ENCODE data around the gene FZD2. TPM values are rescaled to one million over a fixed set of nuclear protein-coding genes. Genes with fewer than 3 reads are reported as not detected.

FZD2 gene
- total and polyA plus RNA-seq, 2 of the 4 experiments (the other 2 are of a cell fraction), result 21.3 to 130 TPM

DNA sequence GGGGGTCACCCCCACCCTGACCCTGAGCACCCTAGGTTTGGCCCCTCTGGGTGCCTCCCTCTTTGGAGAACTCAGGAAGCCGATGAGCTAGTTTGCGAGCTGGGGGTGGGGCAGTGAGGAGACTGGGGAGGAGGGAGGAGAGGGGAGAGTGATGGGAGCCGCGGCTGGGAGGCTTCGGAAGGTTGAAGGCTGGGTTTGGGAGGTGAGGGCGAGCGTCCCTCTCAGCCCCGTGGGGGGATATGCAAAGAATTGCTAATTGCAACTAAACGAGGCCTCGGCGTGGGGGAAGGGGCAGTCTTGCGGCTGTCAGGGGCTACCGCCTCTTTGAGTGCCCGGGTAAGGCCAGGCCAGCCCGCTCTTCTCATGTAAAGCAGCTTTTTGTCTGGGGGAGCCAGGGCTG is 17.6 kb upstream of the FZD2 start:
- Histone ChIP-seq H3K79me1 (ENCODE audit: low read depth in 1 of 2, low read length in 2 of 2) (peaks cover 10 to 40% of the 10 kb centered on the region in 2 experiments), H3K36me3 (ENCODE audit: control insufficient read depth, insufficient read depth, low read length) (no peaks in the 10 kb centered on the region), H3K9me3 (ENCODE audit: control insufficient read depth, insufficient read depth, low read length) (no peaks in the 10 kb centered on the region), H3K27me3 (ENCODE audit: control insufficient read depth, insufficient read depth, low read length) (no peaks in the 10 kb centered on the region), H4K8ac (ENCODE audit: low read depth in 2 of 2, low read length in 2 of 2) (no peak overlapping the region; a peak in 1 of 4 replicates), H3K4me2 (ENCODE audit: low read depth, low read length) (no peak overlapping the region), H4K5ac (ENCODE audit: low read depth, low read length) (no peak overlapping the region; the same call in 1 of the 2 replicates), H3K27ac (ENCODE audit: insufficient read depth, low read length) (no peak overlapping the region), H2BK20ac (ENCODE audit: low read depth, low read length) (peak overlapping the region; percentile 57; the same call in 1 of the 2 replicates), H3K56ac (ENCODE audit: extremely low read depth, insufficient read depth, low read length) (no peak overlapping the region), H2AFZ (replicated peaks; ENCODE audit: low read length, poor library complexity) (peak overlapping the region; percentile 68), H3K23ac (ENCODE audit: low read depth, low read length) (no peak overlapping the region), H3K9me1 (ENCODE audit: insufficient read depth, low read length) (peaks cover 27% of the 10 kb centered on the region), H4K20me1 (ENCODE audit: insufficient read depth, low read length) (no peaks in the 10 kb centered on the region), H2BK15ac (ENCODE audit: low read depth, low read length) (no peak overlapping the region), H3K9ac (ENCODE audit: low read depth, low read length) (no peak overlapping the region), H2BK120ac (ENCODE audit: low read depth, low read length) (peak overlapping the region; percentile 99), H3K4me1 (ENCODE audit: control insufficient read depth, insufficient read depth, low read length) (peaks cover 36% of the 10 kb centered on the region), H4K91ac (ENCODE audit: insufficient read depth, low read depth, low read length) (peak overlapping the region; percentile 57; the same call in 1 of the 2 replicates), H2BK5ac (ENCODE audit: low read depth, low read length, poor library complexity, severe bottlenecking) (no peak overlapping the region), H3K4ac (ENCODE audit: low read depth, low read length) (peak overlapping the region; percentile 85), H2AK9ac (replicated peaks; ENCODE audit: low read depth, low read length, poor library complexity) (peak overlapping the region; percentile 87), H3K4me3 (ENCODE audit: insufficient read depth, low read depth, low read length) (no peak overlapping the region), H2AK5ac (ENCODE audit: low read depth, low read length) (peak overlapping the region; percentile 65), H3K18ac (ENCODE audit: low read depth, low read length) (no peak overlapping the region), H3K14ac (replicated peaks; ENCODE audit: low read depth, low read length) (no peak overlapping the region)
- ChIA-PET CTCF (no interaction called here), POLR2A (ENCODE audit: unreplicated experiment) (interaction anchor here (0.6 kb wide), 1 partner anchor 72 kb away, joined by 5 read pairs; no protein-coding TSS in a partner anchor)
- ATAC-seq (ENCODE audit: low read depth) (no peak), DNase-seq (no peak)
- intact Hi-C loops (cut with micrococcal nuclease), result loop anchor here (10.0 kb wide), 1 partner anchor 225 kb away; no protein-coding TSS in a partner anchor
- TF ChIP-seq RFX5 (IDR thresholded peaks at IDR 0.05; ENCODE audit: low read depth, low read length) (no peak), POLR2A (IDR thresholded peaks at IDR 0.05; ENCODE audit: low read depth, low read length) (no peak), FOS (IDR thresholded peaks at IDR 0.05; ENCODE audit: low read depth, low read length) (no peak), BHLHE40 (IDR thresholded peaks at IDR 0.05; ENCODE audit: low read depth, low read length) (no peak), MAFK (IDR thresholded peaks at IDR 0.05; ENCODE audit: low read depth, low read length) (no peak)
- TF ChIP-seq, protein P1, sequence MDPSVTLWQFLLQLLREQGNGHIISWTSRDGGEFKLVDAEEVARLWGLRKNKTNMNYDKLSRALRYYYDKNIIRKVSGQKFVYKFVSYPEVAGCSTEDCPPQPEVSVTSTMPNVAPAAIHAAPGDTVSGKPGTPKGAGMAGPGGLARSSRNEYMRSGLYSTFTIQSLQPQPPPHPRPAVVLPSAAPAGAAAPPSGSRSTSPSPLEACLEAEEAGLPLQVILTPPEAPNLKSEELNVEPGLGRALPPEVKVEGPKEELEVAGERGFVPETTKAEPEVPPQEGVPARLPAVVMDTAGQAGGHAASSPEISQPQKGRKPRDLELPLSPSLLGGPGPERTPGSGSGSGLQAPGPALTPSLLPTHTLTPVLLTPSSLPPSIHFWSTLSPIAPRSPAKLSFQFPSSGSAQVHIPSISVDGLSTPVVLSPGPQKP (IDR thresholded peaks at IDR 0.05; ENCODE audit: borderline replicate concordance, low read depth, low read length), result no peak
- TF ChIP-seq, protein P2, sequence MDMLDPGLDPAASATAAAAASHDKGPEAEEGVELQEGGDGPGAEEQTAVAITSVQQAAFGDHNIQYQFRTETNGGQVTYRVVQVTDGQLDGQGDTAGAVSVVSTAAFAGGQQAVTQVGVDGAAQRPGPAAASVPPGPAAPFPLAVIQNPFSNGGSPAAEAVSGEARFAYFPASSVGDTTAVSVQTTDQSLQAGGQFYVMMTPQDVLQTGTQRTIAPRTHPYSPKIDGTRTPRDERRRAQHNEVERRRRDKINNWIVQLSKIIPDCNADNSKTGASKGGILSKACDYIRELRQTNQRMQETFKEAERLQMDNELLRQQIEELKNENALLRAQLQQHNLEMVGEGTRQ (IDR thresholded peaks at IDR 0.05; ENCODE audit: low read depth, low read length), result no peak
- in situ Hi-C loops (cut with MboI; ENCODE audit: low sequenced_read_pairs), result no loop called here
- 80% methylated on average over 1 of the region's 15 CpGs; no CpG with 5 or more reads in 1 of the 2 experiments for WGBS, 2 experiments (ENCODE audit: extremely low coverage in 2 of 2, insufficient read length in 1 of 2)
- dilution Hi-C loops (cut with HindIII; ENCODE audit: low sequenced_read_pairs, unreplicated experiment), result no loop called here
- BruUV-seq (replicated peaks), result no TSS peak
